Stomach (tissue), 9 donors: Measurements from ENCODE around the gene DDR1. TPM values are rescaled to one million over a fixed set of nuclear protein-coding genes. Genes with fewer than 3 reads are reported as not detected.
"Not testable (repeated sequence)": the region's sequence is repeated elsewhere in the genome, so short reads cannot be mapped to it uniquely, and the experiment has no call there.

ENCODE experiments used
- DNase-seq, 2 donors: peaks; one replicate each; pipeline versions ENCODE4 v3.0.0 to v3.0.0-alpha.2; 2013 to 2019
- H3K27ac ChIP-seq, 5 donors: fragments of 200-600 bp in 4 of 5; sonication (generic) in 4 of 5; one replicate each; pipeline ENCODE4 v1.5.1; 2013 to 2019; ENCODE audit warnings: mild to moderate bottlenecking in 1 of 5, moderate library complexity in 1 of 5
- H3K27me3 ChIP-seq, 3 donors: fragments of 200-600 bp; sonication (generic); one replicate each; pipeline ENCODE4 v1.5.1; 2017 to 2019; ENCODE audit warnings: mixed run types in 1 of 3
- H3K36me3 ChIP-seq, 4 donors: fragments of 200-600 bp; sonication (generic); 1 replicate in 3 of 4; 2 replicates in 1 of 4; pipeline ENCODE4 v1.5.1; 2016 to 2019
- H3K4me1 ChIP-seq, 4 donors: fragments of 200-600 bp; sonication (generic); one replicate each; pipeline ENCODE4 v1.5.1; 2016 to 2019
- H3K4me3 ChIP-seq, 4 donors: fragments of 200-600 bp; sonication (generic) in 3 of 4; one replicate each; pipeline ENCODE4 v1.5.1; 2016 to 2019; ENCODE audit warnings: mild to moderate bottlenecking in 1 of 4
- H3K9me3 ChIP-seq, 4 donors: fragments of 200-600 bp; sonication (generic); one replicate each; pipeline ENCODE4 v1.5.1; 2016 to 2019
- CTCF ChIP-seq, 7 experiments: fragments of 450-650 bp in 4 of 7; fragments of 200-600 bp in 3 of 7; sonication (generic) in 3 of 7; IDR thresholded peaks; one replicate each; pipeline ENCODE4 v1.5.1; 2016 to 2019; ENCODE audit warnings: antibody characterized with exemption in 7 of 7, control low read depth in 2 of 7, mild to moderate bottlenecking in 1 of 7
- EP300 ChIP-seq: sonication (generic); formaldehyde crosslinking; IDR thresholded peaks from one replicate; pipeline ENCODE4 v1.6.1; 2017; ENCODE audit warnings: antibody characterized with exemption
- POLR2A ChIP-seq, 4 donors: fragments of 450-650 bp; IDR thresholded peaks; one replicate each; pipeline ENCODE4 v1.6.1; 2016; ENCODE audit warnings: antibody characterized with exemption in 4 of 4, control low read depth in 2 of 4, mild to moderate bottlenecking in 1 of 4, moderate library complexity in 1 of 4
- POLR2AphosphoS5 ChIP-seq, 3 donors: sonication (generic); formaldehyde crosslinking; IDR thresholded peaks; one replicate each; pipeline ENCODE4 v1.6.1; 2016; ENCODE audit warnings: antibody characterized with exemption in 3 of 3
- WGBS, 5 donors: extraction: QIAGEN DNeasy Blood & Tissue Kit in 3 of 5; methylation state at CpG; one replicate each; pipeline versions ENCODE4 v1.1.5 to v1.1.7; 2013 to 2018; 5-methylcytosine and 5-hydroxymethylcytosine counted together
- intact Hi-C: fragments of 100-400 bp; cut with DNase I; formaldehyde crosslinking; loops from one replicate; pipeline ENCODE4 v1.15.1; 2023; ENCODE audit warnings: low total_unique reads
- polyA plus RNA-seq, 3 donors: library from polyadenylated mRNA; stranded (reverse); fragments of 200-250 nt; gene quantifications; one replicate each; pipeline ENCODE4 v1.2.3, GENCODE V29; 2013
- total RNA-seq, 5 donors: library from RNA; depleted of rRNA; stranded (reverse); fragments of >200 nt; gene quantifications; one replicate each; pipeline versions ENCODE4 v1.1.0 to v1.2.3, GENCODE V29; 2014 to 2016
- donor health status: healthy with polysubstance abuse.
- donor health status: Bipolar disorder and iron deficiency.
- donor health status: healthy.

The DDR1 gene
- total and polyA plus RNA-seq, 8 donors, result 17.6 to 144 (median 82.4) TPM

- Histone ChIP-seq H3K4me3 (no peak overlapping the region), H3K4me1 (peaks cover 0 to 6% (median 0%) of the 10 kb centered on the region in 4 donors), H3K36me3 (no peaks in the 10 kb centered on the region), H3K27me3 (no peaks in the 10 kb centered on the region), H3K9me3 (peaks cover 0 to 8% (median 4%) of the 10 kb centered on the region in 4 donors), H3K27ac (no peak overlapping the region)
- intact Hi-C loops, result no loop called here
- 68 to 78% (median 73%) methylated on average over 6 of the region's 6 CpGs for WGBS, 5 donors
- DNase-seq, result no peak
- TF ChIP-seq CTCF (IDR thresholded peaks at IDR 0.05) (no peak), EP300 (no peak), POLR2AphosphoS5 (IDR thresholded peaks at IDR 0.05) (no peak), POLR2A (IDR thresholded peaks at IDR 0.05) (no peak)
These were observed 34.2 kb upstream of the DDR1 start for GRCh38 chr6:30849903-30850651.

- intact Hi-C loops, H3K27ac ChIP-seq, H3K9me3 ChIP-seq, H3K36me3 ChIP-seq, H3K4me3 ChIP-seq, H3K27me3 ChIP-seq, DNase-seq, H3K4me1 ChIP-seq: not testable (repeated sequence)
- 78 to 98% (median 94%) methylated on average over 2 of the region's 2 CpGs for WGBS, 5 donors
These were observed 31.9 kb upstream of the DDR1 start for GRCh38 chr6:30852459-30852858.

GRCh38 chr6:30854285-30855040 is 29.9 kb upstream of the DDR1 start:
- DNase-seq, result no peak
- Histone ChIP-seq H3K27me3 (no peaks in the 10 kb centered on the region), H3K27ac (no peak overlapping the region), H3K4me1 (no peaks in the 10 kb centered on the region), H3K36me3 (no peaks in the 10 kb centered on the region), H3K4me3 (no peak overlapping the region), H3K9me3 (peaks cover 0 to 11% (median 4%) of the 10 kb centered on the region in 4 donors)
- intact Hi-C loops, result no loop called here
- 89 to 99% (median 94%) methylated on average over 5 of the region's 5 CpGs for WGBS, 5 donors
- TF ChIP-seq POLR2A (IDR thresholded peaks at IDR 0.05) (no peak), CTCF (IDR thresholded peaks at IDR 0.05) (no peak), POLR2AphosphoS5 (IDR thresholded peaks at IDR 0.05) (no peak), EP300 (no peak)

GRCh38 chr6:30855429-30856075 is 28.8 kb upstream of the DDR1 start:
- DNase-seq, result no peak
- WGBS, 5 donors, result 77 to 89% (median 82%) methylated on average over 6 of the region's 6 CpGs
- TF ChIP-seq POLR2AphosphoS5 (IDR thresholded peaks at IDR 0.05), result no peak
- no peak for TF ChIP-seq CTCF (IDR thresholded peaks at IDR 0.05)
- no peak for TF ChIP-seq POLR2A (IDR thresholded peaks at IDR 0.05)
- no peak for TF ChIP-seq EP300

More at GRCh38 chr6:30855429-30856075, 28.8 kb upstream of the DDR1 start:
- Histone ChIP-seq H3K4me1 (no peaks in the 10 kb centered on the region), H3K4me3 (no peak overlapping the region), H3K27ac (no peak overlapping the region), H3K27me3 (no peaks in the 10 kb centered on the region), H3K36me3 (no peaks in the 10 kb centered on the region), H3K9me3 (peaks cover 0 to 17% (median 7%) of the 10 kb centered on the region in 4 donors)
- intact Hi-C loops, result no loop called here
